H1 (cell line): ENCODE measurements around the gene TNS1.

Experiments used
- ATF2 ChIP-seq: IDR thresholded peaks from 2 replicates; pipeline ENCODE4 v1.6.1; 2012; ENCODE audit warnings: low read length, inconsistent platforms
- EZH2 ChIP-seq: fragments of 200-600 bp; sonication (generic); IDR thresholded peaks from 2 replicates; pipeline ENCODE4 v1.7.1; 2012; ENCODE audit warnings: low read depth, mild to moderate bottlenecking, moderate library complexity, low read length, inconsistent platforms; ENCODE audit not compliant: severe bottlenecking

DNA sequence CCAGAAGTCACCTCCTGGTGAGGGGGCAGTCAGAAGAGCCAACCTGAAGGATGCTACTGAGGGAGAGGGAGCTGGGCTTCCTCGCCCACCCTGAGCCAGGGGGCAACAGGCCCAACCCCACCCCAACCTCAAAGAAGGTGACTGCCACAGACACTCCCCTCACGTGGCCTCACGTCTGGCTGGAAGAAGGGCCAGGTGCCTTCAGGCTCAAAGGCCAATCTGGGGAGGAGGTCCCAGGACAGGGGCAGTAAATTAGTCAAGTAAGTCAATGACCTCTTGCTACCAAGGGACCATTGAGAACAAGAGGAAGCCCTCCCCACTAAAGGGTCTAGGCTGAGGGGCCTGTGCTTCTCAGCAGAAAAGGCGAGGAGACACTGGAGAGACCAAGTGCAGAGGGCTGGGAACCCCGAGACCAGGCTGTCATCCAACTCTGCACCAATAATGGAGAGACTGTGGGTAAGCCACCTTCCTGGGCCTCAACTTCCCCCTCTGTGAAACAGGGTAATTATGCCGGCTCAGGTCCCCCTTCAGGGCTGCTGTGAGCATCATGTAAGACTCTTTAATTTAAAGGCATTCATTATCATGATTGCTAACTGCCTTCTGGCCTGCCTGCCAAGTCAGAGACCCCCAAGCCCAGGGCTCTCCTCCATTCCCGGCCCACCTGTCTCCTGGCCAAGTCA is 20.2 kb upstream of the TNS1 start:
- TF ChIP-seq ATF2 (no peak), EZH2 (no peak)
